Measurements from ENCODE around the gene ERFL. TPM values are rescaled to one million over a fixed set of nuclear protein-coding genes. Genes with fewer than 3 reads are reported as not detected.

ERFL gene
- total and polyA plus RNA-seq, 2 of the 4 experiments (the other 2 are of a cell fraction): not detected

- no peak for ATAC-seq (ENCODE audit: low read depth)
- H3K9me1 ChIP-seq (ENCODE audit: insufficient read depth, low read length): peaks cover 9% of the 10 kb centered on the region
These were observed 3.8 kb downstream of the ERFL start for GRCh38 chr19:41924151-41925145.

More at GRCh38 chr19:41924151-41925145, 3.8 kb downstream of the ERFL start:
- no TSS peak for BruUV-seq (replicated peaks)
- dilution Hi-C loops (cut with HindIII; ENCODE audit: low sequenced_read_pairs, unreplicated experiment) (no loop called here), in situ Hi-C loops (cut with MboI; ENCODE audit: low sequenced_read_pairs) (no loop called here), intact Hi-C loops (cut with micrococcal nuclease) (no loop called here)
- Histone ChIP-seq H3K79me1 (ENCODE audit: low read depth in 1 of 2, low read length in 2 of 2) (no peaks in the 10 kb centered on the region), H3K27me3 (ENCODE audit: control insufficient read depth, insufficient read depth, low read length) (peaks cover 82% of the 10 kb centered on the region), H3K9ac (ENCODE audit: low read depth, low read length) (no peak overlapping the region), H3K27ac (ENCODE audit: insufficient read depth, low read length) (no peak overlapping the region), H3K9me3 (ENCODE audit: control insufficient read depth, insufficient read depth, low read length) (peaks cover 3% of the 10 kb centered on the region; the same call in 1 of the 2 replicates), H2AK9ac (replicated peaks; ENCODE audit: low read depth, low read length, poor library complexity) (no peak overlapping the region), H3K4me2 (ENCODE audit: low read depth, low read length) (no peak overlapping the region), H3K18ac (ENCODE audit: low read depth, low read length) (no peak overlapping the region), H4K20me1 (ENCODE audit: insufficient read depth, low read length) (peaks cover 33% of the 10 kb centered on the region), H2BK15ac (ENCODE audit: low read depth, low read length) (no peak overlapping the region), H3K36me3 (ENCODE audit: control insufficient read depth, insufficient read depth, low read length) (no peaks in the 10 kb centered on the region), H3K23ac (ENCODE audit: low read depth, low read length) (no peak overlapping the region), H3K4me3 (ENCODE audit: insufficient read depth, low read depth, low read length) (no peak overlapping the region), H4K8ac (ENCODE audit: low read depth in 2 of 2, low read length in 2 of 2) (no peak overlapping the region), H4K91ac (ENCODE audit: insufficient read depth, low read depth, low read length) (no peak overlapping the region), H2AFZ (replicated peaks; ENCODE audit: low read length, poor library complexity) (no peak overlapping the region), H2AK5ac (ENCODE audit: low read depth, low read length) (no peak overlapping the region), H2BK5ac (ENCODE audit: low read depth, low read length, poor library complexity, severe bottlenecking) (no peak overlapping the region), H3K4ac (ENCODE audit: low read depth, low read length) (no peak overlapping the region), H3K14ac (replicated peaks; ENCODE audit: low read depth, low read length) (no peak overlapping the region), H2BK120ac (ENCODE audit: low read depth, low read length) (no peak overlapping the region), H2BK20ac (ENCODE audit: low read depth, low read length) (no peak overlapping the region), H3K56ac (ENCODE audit: extremely low read depth, insufficient read depth, low read length) (no peak overlapping the region), H4K5ac (ENCODE audit: low read depth, low read length) (no peak overlapping the region), H3K4me1 (ENCODE audit: control insufficient read depth, insufficient read depth, low read length) (peaks cover 5% of the 10 kb centered on the region)
- no peak for DNase-seq
- 42% methylated on average over 8 of the region's 13 CpGs; no CpG with 5 or more reads in 1 of the 2 experiments for WGBS, 2 experiments (ENCODE audit: extremely low coverage in 2 of 2, insufficient read length in 1 of 2)
- no peak for TF ChIP-seq FOS (IDR thresholded peaks at IDR 0.05; ENCODE audit: low read depth, low read length)
- TF ChIP-seq CEBPB (IDR thresholded peaks at IDR 0.05; ENCODE audit: low read depth, low read length): no peak
- no peak for TF ChIP-seq BHLHE40 (IDR thresholded peaks at IDR 0.05; ENCODE audit: low read depth, low read length)
- no peak for TF ChIP-seq RFX5 (IDR thresholded peaks at IDR 0.05; ENCODE audit: low read depth, low read length)
- no peak for TF ChIP-seq MAFK (IDR thresholded peaks at IDR 0.05; ENCODE audit: low read depth, low read length)
- TF ChIP-seq CTCF (conservative IDR thresholded peaks at IDR 0.05; ENCODE audit: low read depth, low read length): no peak
- TF ChIP-seq MXI1 (IDR thresholded peaks at IDR 0.05; ENCODE audit: borderline replicate concordance, low read depth, low read length): no peak
- TF ChIP-seq SMC3 (IDR thresholded peaks at IDR 0.05; ENCODE audit: low read depth, low read length): no peak
- no peak for TF ChIP-seq RCOR1 (IDR thresholded peaks at IDR 0.05; ENCODE audit: insufficient replicate concordance, low read length)
- TF ChIP-seq MAZ (IDR thresholded peaks at IDR 0.05; ENCODE audit: borderline replicate concordance, low read depth, low read length): no peak
- no peak for TF ChIP-seq RAD21 (IDR thresholded peaks at IDR 0.05; ENCODE audit: low read length)
- no peak for TF ChIP-seq ELK1 (IDR thresholded peaks at IDR 0.05; ENCODE audit: borderline replicate concordance, low read depth, low read length)
- POLR2A ChIA-PET (ENCODE audit: unreplicated experiment): no interaction called here
- CTCF ChIA-PET: interaction anchor here (1.0 kb wide), 1 partner anchor 110 kb away, joined by 4 read pairs; no protein-coding TSS in a partner anchor

Data from IMR-90 (cell line).